Measurements from ENCODE around the gene LHPP.
A peak's percentile ranks its signal among the peaks of the same experiment; 100 is the strongest.

LHPP gene

DNA sequence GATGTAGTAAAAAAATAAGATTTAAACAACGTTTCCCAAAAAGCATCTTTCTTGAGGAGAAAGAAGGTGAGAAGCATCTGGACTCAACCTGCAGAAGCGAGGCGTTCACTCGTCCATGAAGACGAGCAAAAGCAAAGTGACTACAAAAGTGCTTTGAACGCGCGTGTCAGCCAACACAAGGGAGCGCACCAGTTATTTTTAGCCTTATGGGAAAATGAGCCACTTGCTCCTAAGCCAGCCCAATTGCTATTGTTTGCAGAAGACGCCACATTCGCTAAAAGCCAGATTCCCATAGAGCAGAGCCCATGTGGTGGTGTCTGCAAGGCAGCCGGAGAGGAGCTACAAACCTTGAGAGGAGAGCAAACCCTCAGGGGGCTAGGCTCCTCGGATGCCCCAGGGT is 160.0 kb downstream of the LHPP start:
- DNase-seq, result peak in 19 of 51 donors; percentile 30 to 73 (median 50)

DNA sequence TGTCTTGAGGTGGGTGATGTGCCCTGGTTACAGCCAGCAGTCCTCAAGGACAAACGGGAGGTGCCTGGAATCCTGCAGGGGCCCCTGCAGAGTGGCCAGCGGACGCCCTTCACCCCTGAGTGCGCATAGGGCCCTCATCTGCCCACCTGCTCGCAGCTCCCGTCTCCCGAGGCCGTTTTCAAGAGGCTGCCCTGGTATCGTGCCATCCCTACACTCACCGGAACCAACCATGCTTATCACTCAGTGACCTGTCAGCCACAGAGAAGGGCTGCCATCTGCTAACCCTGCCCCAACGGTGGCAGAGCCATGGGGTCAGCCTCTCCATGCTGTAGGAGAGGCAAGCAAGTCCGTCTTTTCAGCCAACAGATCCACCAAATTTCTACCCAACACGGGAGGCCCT is 160.5 kb downstream of the LHPP start:
- DNase-seq, result no peak

- DNase-seq, result no peak
Measured at GRCh38 chr10:124622866-124623536, 161.4 kb downstream of the LHPP start.

GRCh38 chr10:124624006-124624405 is 162.4 kb downstream of the LHPP start:
- no peak for DNase-seq

DNA sequence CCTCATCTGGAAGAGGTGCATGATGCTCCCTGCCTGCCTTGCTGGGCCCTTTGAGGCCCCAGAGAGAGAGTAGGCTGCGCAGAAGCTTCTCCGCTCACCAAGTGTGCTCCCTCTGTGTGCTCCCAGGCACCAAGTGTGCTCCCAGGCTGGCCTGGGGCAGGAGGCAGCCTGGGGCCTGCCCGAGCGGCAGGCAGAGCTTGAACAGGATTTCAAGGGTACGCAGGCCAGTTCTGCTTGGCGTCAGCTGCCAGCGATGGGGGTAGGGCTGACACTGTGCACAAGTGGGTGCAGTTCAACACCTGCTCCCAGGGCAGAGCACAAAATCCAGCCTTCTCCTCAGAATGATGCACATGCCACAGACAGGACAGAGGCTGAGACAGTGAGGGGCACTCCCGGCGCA is 162.8 kb downstream of the LHPP start:
- no peak for DNase-seq

DNA sequence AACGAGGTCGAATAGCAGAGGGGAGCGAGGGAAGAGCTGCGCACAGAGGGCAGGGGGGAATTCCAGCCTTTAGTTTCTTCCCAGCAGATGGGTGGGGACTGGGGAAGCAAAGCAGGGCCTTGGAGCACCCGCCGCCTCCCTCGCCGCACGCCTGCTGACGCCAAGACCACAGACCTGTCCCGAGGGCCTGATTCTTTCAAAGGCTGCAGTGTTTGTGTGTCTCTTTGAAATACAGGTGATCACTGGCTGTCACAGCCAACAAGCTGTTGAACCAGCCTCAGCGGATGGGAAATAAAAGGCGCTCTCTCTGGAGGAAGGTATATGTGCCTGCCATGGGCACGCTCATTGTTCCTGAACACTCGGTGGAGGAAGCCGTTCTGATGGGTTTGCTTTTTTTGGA is 163.3 kb downstream of the LHPP start:
- DNase-seq, result no peak

DNA sequence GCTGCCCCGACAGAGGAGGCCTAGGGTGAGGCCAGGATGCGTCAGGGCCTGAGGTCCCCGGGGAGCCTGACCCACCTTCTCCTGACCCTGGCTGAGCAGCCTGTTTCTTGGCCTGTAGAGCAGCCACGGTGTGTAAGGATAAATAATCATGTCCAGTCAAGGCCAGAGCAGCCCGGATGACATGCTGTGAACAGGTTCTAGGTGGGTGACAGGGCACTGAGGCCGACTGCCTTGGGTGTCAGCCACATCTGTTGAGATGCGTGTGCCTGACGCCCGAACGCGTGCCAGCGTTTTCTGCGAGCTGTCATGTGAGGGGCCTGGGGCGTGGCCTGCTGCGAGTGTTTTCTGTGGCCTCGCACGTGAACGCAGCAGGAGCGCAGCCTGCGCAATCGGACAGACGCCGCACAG is 164.2 kb downstream of the LHPP start:
- no peak for DNase-seq

- DNase-seq, result no peak
Measured at GRCh38 chr10:124626759-124627380, 165.2 kb downstream of the LHPP start.

GRCh38 chr10:124627866-124628675 is 166.4 kb downstream of the LHPP start:
- DNase-seq, result no peak

DNA sequence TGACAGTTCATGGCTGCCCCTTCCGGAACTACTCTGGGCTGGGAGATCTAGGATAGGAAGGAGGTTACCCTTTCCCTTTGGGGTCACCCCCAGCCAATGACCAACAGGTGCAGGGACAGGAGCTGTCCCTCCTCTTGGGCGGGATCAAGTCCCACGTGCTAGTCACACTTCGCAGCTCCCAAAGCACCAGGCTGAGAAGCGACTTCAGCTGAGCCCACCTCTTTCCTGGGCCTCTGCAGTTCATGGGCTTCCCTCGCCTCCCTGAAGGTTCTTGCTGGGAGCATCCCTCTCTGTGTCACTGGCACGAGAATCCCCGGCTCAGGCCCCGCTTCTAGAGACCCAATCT is 167.0 kb downstream of the LHPP start:
- no peak for DNase-seq

DNA sequence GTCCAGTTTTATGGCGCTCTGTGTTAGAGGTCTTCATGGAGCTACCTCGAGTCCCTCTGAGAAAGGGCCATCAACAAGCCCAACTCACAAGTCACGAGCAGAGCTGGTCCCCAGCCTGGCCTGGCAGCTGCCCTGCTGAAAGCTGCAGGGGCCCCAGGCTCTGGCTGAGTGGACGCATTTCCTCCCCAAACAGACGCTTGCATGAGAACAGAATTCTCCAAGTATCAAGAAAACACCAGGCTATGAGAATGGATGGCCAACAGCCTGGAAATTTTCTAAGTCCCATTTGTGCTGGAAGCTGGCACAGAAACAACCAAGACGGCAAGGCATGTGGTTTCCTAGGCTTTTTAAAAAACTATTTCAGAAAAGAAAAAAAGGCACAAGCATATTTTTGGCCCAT is 167.8 kb downstream of the LHPP start:
- DNase-seq, result peak in 37 of 51 donors; percentile 31 to 82 (median 59)

- peak in 12 of 51 donors; percentile 26 to 74 (median 54) for DNase-seq
Measured at GRCh38 chr10:124629842-124630241, 168.2 kb downstream of the LHPP start.

DNA sequence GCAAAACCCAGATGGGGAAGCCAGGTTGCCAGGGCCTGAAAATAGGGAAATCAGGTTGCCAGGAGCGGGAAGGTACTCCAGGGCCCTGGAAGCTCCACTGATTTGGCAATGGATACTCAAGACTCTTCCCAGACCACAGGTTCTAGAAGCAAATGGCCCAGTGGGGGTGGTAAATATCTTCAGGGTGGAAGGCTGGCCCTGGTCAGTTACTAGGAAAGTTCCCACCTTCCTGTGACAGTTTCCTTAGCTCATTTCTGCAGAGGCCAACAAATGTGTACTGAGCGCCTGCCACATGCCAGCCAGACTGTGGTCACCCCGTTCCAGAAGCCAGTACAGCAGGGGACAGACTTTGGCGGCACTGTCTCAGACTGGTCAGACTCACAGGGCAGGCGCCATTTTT is 168.9 kb downstream of the LHPP start:
- peak in 1 of 51 donors; percentile 24 for DNase-seq

- peak in 15 of 51 donors; percentile 27 to 72 (median 45) for DNase-seq
Measured at GRCh38 chr10:124632064-124632531, 170.5 kb downstream of the LHPP start.

- DNase-seq, result no peak
Measured at GRCh38 chr10:124632566-124632965, 170.9 kb downstream of the LHPP start.

DNA sequence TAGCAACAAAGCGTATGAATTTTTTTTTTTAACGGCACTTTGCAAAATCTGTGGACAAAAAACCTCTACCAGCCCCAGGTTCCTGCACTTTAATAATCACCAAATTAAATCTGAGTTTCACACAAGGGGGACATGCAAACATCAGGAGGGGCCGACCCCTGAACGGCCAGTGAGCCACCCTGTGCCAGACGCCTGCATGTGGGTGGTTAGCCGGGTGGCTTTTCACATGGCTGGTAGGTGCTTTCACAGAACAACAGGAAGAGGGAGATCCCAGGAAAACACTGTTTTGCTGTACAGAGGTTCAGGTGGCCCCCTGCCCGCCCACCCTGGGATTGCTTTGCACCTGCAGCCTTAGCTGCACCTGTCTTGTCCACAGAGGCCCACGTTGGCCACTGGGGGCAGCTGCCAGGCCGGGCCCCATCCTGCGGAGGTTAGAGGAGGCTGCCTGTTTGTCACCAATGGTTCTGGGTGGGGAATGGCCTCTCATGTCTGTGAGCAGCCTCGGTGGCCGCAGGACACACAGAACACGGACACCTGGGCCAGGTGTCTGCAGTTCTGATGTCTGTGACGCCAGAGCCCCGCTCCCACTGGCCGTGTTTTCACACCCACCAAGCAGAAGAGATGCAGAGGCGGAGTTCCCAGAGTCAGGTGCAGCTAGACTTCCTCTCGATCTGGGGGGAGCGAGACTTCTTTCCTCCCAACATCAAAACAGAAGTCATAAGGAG is 174.8 kb downstream of the LHPP start:
- DNase-seq, result no peak

DNA sequence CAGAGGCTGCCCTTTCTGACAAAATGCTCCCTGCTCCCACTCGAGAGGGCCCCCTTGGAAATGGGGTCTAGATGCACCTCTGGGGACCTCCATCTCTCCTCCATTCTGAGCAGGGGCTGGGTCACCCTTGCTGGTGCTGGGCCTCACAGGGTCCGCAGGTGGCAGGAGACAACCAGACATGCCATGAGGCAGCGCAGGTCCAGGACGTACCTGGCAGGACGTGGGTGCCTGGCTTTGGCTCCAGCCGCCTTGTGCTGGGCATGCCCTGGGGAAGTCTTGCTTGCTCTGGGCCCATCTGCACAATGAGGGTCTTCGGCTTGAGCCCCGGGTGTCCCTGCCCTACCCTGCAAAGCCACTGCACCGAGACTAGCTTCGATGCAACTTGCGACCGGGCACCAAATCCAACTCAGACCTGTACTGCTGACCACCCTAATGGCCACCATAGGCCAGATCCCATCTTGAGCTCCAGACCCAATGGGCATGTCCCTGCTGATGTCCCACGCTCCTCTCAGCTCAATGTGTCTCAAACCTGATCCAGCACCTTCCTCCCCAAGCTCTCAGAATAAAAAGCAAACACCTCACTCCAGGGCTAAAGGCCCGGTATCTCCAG is 175.6 kb downstream of the LHPP start:
- no peak for DNase-seq

GRCh38 chr10:124637746-124638145 is 176.1 kb downstream of the LHPP start:
- DNase-seq, result no peak

GRCh38 chr10:124639206-124639605 is 177.6 kb downstream of the LHPP start:
- no peak for DNase-seq

DNA sequence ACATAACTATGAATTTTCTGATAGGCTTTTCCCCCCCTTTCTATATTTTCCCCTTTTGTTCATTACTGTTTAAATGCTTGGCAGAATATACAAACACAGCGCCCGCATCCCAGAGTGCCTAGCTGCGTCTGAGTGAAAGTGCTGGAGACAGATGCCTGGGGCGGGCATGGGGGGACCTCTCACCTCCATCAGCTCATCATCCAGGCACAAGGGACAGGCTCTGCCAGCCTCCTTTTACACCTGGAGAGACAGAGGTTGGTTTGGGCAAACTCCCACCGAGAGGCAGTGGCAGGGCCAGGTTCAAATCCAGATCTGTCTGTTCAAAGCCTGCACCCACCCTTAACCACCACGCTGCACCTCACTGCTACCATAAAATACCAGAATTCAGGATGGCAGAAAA is 178.0 kb downstream of the LHPP start:
- no peak for DNase-seq

GRCh38 chr10:124640056-124640455 is 178.4 kb downstream of the LHPP start:
- DNase-seq, result no peak

Data from hypothalamus (tissue), 51 donors.